OCI-LY3 (cell line): ENCODE measurements around the gene ZNF558.
"Not testable (repeated sequence)": the region's sequence is repeated elsewhere in the genome, so short reads cannot be mapped to it uniquely, and the experiment has no call there.

Source experiments
- EZH2phosphoT487 ChIP-seq: fragments of 200-600 bp; shearing (Covaris generic); IDR thresholded peaks from 2 replicates; pipeline ENCODE4 v1.6.1; 2018; ENCODE audit warnings: antibody characterized with exemption, mixed run types, low read depth
- TF ChIP-seq, protein P1 (sequence below): fragments of 200-600, 300-600 bp; sonication (generic); IDR thresholded peaks from 2 replicates; pipeline ENCODE4 v1.5.1; 2014; ENCODE audit warnings: antibody characterized with exemption, low read length, low read depth

DNA sequence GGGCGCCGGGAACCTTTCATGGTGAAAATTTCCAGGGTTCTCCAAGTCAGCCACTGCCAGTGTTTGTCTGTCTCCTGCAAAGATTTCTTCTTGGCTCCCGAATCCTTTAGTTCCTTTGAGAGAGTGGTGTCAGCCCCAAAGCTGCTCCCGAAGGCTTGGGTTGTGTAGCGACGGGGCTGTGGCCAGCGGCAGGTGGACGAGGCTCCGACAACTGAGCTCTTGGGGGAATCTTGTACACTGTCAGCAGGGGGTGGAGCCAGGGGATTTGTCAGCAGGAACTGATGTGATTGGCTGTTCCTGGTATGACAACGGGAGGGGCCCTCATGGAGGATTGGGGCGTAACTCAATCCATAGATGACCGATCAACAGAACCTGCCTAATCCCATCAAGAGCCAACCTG, 58.5 kb downstream of the ZNF558 start:
- TF ChIP-seq EZH2phosphoT487 = not testable (repeated sequence)
- TF ChIP-seq, protein P1, sequence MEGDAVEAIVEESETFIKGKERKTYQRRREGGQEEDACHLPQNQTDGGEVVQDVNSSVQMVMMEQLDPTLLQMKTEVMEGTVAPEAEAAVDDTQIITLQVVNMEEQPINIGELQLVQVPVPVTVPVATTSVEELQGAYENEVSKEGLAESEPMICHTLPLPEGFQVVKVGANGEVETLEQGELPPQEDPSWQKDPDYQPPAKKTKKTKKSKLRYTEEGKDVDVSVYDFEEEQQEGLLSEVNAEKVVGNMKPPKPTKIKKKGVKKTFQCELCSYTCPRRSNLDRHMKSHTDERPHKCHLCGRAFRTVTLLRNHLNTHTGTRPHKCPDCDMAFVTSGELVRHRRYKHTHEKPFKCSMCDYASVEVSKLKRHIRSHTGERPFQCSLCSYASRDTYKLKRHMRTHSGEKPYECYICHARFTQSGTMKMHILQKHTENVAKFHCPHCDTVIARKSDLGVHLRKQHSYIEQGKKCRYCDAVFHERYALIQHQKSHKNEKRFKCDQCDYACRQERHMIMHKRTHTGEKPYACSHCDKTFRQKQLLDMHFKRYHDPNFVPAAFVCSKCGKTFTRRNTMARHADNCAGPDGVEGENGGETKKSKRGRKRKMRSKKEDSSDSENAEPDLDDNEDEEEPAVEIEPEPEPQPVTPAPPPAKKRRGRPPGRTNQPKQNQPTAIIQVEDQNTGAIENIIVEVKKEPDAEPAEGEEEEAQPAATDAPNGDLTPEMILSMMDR = not testable (repeated sequence)
